ENCODE measurements around the gene IFNL2.
"Not testable (repeated sequence)": the region's sequence is repeated elsewhere in the genome, so short reads cannot be mapped to it uniquely, and the experiment has no call there.

IFNL2 gene

DNA sequence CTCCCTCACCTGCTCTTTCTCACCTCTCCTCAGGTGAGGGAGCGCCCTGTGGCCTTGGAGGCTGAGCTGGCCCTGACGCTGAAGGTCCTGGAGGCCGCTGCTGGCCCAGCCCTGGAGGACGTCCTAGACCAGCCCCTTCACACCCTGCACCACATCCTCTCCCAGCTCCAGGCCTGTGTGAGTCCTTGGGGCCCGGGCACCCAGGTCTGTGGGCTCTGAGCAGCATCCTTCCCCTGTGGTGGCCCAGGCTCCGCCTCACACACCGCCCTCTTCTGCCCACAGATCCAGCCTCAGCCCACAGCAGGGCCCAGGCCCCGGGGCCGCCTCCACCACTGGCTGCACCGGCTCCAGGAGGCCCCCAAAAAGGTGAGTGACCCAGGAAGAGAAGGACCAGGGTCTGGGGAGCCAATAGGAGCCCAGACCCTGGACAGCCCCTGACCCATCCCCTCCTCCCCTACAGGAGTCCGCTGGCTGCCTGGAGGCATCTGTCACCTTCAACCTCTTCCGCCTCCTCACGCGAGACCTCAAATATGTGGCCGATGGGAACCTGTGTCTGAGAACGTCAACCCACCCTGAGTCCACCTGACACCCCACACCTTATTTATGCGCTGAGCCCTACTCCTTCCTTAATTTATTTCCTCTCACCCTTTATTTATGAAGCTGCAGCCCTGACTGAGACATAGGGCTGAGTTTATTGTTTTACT is 29.9 kb downstream of the IFNL2 start:
- DNase-seq (ENCODE audit: low read depth) = peak; percentile 25

DNA sequence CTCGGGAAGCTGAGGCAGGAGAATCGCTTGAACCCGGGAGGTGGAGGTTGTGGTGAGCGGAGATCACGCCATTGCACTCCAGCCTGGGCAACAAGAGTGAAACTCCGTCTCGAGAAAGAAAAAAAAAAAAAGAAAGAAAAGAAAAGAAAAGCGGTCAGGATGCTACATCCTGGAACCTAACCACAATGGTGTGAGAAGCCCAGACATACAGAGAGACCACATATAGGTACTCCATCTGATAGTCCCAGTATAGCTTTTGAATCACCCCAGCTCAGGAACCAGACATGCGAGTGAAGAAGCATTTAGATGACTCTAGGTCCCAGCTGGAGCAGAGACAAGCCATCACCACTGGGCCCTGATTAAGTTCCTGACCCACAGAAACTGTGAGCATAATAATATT is 31.2 kb downstream of the IFNL2 start:
- DNase-seq (ENCODE audit: low read depth) = no peak

DNA sequence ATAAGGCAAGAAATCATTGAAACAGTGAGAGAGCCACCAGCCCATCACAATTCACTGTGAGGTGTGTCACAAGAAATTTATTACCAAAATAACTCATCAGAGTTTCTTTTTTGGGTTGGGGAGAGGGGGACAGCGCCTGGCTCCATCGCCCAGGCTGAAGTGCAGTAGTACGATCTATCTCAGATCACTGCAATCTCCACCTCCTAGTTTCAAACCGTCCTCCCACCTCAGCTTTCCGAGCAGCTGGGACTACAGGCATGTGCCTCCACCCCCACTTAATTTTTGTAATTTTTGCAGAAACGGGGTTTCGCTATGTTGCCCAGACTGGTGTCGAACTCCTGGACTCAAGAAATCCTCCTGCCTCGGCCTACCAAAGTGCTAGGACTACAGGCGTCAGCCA is 31.6 kb downstream of the IFNL2 start:
- no peak for DNase-seq (ENCODE audit: low read depth)

DNA sequence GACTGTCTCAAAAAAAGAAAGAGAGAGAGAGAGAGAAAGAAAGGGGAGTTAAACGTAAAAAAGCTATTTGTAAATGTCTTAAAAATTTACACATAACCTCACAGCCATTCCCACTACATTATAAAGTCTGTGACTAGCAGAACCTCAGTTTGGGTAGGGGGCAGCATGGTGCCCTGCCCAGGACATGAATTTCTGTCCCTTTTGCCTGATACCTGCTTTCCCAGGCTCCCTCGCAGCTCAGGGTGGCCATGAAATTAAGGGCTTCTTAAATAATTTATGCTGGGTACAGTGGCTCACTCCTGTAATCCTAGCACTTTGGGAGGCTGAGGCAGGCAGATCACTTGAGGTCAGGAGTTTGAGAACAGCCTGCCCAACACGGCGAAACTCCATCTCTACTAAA is 32.8 kb downstream of the IFNL2 start:
- no peak for DNase-seq (ENCODE audit: low read depth)

DNA sequence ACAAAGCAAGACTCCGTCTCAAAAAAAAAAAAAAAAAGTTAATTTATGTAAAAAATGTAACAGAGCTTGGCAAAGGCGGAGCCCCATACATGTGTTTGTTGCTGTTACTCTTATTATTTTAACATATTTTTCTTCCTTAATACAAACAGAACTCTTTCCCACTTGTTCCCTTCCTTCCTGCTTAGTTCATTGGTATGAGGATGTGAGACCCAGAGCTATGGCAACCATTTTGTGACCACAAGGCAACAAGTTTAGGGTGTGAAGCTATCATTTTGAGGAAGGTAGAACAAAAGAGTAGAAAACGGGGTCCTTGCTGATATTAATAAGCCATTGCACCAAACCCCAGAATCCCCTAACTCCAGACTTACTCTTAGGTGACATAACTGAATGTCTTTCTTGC is 33.4 kb downstream of the IFNL2 start:
- no peak for DNase-seq (ENCODE audit: low read depth)

DNA sequence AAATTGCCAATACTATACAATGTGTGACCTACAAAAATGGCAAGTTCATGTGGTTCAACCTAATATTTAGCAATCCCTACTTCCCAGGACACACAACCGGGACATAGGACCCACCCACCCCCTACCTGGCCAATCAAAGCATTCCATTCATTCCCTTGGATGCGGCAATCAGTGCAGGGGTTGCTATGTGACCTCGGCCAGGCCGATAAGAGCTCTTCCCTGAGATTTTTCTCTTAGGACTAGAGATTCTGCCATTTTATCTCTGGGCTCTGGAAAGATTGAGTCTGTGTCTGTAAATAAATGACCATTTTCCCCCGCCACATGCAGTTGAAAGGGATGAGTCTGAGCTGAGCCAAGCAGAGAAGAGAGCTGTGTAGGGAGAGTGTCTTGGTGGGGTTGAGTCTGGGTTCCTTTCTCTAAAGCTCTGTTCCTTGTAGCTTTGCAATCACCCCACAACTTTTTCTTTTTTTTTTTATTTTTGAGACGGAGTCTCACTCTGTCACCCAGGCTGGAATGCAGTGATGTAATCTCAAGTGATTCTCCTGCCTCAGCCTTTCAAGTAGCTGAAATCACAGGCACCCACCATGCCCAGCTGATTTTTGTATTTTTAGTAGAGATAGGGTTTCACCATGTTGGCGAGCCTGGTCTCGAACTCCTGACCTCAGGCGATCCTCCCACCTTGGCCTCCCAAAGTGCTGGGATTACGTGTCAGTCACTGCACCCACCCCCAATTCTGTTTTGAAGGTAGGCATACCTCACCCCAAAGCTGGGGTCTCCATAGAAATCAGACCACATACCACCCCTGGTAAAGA is 35.4 kb downstream of the IFNL2 start:
- DNase-seq (ENCODE audit: low read depth) = no peak

DNA sequence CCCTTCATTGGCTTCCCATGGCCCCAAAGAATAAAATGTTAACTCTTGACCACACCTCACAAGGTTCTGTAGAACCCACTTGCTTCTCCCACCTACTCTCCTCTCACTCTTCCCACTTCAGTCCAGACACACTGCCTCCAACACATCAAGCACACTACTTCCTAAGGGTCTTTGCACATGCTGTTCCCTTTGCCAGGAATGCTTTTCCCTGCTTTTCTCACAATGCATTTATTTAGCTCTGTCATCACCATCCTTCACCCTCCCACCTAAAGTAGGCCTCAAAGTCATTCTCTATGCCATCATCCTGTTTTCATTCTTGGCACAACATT is 36.0 kb downstream of the IFNL2 start:
- no peak for DNase-seq (ENCODE audit: low read depth)

DNA sequence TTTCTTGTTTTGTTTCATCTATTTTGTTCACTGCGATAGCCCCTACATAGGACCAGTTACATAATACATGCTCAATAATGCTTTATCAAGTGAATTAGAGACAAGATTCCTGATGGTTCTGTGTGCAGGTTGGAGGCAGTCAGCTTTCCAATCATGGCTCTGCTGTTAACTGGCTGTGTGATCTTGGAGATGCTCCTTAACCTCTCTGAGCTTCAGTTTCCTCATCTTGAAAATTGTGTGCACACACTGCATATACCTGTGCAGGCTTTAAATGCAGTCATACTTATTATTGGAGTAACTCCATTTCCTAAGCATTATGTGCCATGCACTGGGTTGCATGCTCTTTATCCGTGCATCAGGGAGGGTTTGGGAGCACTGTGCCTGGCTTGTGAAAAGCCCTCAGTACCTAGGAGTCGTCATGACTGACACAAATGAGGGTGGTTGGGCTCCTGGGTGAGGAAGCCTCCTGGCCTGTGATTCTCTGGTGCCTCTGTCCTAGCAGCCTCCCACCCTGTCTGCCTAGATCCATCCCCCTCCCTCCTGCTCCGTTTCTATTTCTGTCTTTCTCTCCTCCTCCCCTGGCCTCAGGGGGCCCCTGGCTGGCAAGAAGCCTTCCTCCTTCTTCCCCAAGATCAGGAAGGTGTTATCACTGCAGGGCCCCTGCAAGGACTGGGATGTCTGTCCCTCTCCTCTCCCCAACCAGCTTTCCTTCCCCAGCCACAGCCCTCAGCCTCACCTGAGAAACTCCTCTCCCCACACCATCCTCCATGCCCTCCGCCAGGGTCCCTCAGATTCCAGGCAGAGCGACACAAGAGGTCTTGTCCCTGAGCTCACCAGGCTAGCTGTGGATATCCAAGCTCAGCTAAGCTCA is 36.7 kb downstream of the IFNL2 start:
- DNase-seq (ENCODE audit: low read depth) = no peak

DNA sequence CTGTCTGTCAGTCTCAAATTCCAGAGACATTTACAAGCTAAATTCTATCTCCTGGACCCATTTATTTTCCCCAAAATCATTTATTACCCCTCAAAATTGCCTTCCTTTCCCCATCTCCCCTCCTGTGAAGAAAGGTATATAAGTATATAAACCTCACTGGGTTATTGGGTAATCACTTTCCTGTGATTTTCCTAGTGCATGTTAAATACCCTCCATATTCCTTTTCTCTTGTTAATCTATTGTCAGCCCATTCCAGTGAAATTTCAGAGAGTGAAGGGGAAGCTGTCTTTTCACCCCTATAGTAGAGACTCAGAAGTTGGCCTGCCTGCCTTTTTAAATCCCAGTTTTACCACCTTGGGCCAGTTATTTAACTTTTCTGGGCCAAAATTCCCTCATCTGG is 37.9 kb downstream of the IFNL2 start:
- no peak for DNase-seq (ENCODE audit: low read depth)

DNA sequence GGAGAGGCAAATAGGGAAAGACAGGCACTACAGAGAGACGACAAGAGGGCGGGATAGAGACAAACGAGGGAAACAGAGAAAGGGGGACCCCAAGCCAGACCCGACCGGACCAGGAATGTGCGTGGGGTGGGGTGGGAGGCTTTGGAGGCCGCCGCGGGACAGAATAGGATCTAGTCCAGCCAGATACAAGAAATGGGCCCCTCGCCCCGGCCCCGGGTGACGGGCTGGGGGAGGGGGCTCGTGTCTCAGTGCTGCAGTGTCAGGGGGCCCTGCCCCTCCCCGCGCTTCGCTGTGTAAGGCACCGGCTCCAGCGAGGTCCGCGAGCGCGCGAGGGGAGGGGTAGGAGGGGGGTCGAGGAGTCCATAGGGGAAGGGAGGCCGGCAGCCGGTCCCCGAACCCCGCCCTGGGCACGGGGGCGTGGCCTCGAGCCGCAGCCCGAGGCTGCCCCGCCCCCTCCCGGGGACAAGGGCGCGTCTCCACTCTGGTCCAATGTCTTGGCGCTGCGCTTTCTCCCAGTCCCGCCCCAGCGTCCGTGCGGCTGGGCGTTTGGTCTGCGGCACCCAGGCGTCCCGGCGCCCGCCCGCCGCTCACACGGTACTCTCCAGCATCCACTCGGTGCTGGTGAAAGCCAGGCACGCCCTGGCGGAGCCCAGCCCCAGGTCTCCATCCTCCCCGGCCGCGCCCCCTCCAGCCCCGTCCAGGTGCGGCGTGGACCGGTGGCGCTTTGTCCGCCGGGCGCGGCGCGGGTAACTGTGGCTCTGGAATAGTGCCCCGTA is 39.0 kb downstream of the IFNL2 start:
- DNase-seq (ENCODE audit: low read depth) = no peak

DNA sequence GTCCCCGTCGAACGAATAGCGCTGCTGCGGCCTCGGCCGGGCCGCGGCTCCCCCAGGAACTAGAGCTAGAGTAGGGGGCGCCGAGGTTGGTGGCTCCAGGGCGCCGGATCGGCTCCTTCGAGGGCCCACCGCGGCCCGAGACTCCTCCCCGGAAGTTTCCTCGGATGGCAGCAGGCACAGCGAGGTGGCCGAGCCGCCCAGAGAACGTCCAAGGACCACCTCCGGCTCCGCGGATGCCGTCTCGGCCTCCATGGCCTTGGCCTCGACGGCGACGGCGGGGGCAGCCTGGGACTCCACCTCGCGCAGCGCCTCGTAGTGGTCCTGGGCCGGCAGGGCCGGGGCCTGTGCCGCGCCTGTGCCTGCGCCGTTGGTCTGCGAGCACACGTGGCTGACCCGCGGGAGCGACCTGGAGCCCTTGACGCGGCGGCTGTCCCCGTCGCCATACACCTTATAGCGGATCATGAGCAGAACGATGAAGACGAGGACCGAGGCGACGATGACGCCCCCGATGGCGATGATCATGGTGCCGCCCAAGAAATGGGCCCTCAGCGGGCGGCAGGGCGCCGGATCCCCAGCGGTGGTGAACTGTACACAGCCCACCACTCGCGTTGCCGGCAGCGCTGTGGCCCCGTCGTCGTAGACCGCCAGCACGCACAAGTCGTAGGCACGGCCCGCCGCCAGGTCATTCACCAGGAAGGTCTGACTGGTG is 39.8 kb downstream of the IFNL2 start:
- no peak for DNase-seq (ENCODE audit: low read depth)

DNA sequence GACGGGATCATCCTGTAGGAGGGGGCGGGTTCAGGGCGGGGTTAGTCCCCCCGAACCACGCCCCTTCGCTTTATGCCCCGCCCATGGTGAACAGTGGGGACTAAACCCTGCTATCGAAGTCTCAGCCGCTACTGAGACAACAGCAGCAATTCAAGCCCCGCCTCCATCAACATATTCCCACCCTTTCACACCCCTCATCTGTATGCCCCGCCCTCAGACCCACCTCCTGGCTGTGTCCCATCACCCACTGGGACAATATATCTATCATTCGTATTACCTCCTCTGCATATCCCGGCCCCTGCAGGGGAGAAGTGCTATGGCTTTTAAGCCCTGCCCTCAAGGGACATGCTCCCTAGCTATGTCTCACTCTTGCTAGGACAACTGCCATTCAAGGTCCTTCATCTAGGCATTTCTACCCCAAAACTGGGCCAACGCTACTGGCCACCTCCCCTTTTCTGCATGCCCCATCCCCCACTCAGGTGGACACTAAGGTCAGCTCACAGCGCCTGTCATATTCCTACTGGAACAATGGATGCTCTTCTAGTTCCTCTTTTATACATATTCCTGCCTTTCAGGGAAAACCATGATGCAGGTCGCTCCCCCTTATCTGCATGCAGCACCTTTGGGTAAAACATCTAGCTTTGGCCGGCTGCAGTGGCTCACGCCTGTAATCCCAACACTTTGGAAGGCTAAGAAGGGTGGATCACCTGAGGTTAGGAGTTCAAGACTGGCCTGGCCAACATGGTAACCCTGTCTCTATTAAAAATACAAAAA is 40.5 kb downstream of the IFNL2 start:
- DNase-seq (ENCODE audit: low read depth) = no peak

DNA sequence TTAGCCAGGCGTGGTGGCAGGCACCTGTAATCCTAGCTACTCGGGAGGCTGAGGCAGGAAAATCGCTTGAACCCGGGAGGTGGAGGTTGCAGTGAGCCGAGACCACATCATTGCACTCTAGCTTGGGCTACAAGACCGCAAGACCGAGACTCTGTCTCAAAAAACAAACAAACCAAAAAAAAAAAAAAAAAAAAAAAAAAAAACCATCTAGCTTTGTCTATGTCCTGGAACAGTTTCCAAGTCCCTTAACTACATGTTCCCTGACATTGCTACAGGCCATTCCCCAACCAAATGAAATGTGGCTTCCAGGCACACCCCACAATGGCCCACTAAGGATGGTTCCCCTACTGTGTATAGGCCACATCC is 41.1 kb downstream of the IFNL2 start:
- not testable (repeated sequence) for DNase-seq (ENCODE audit: low read depth)

DNA sequence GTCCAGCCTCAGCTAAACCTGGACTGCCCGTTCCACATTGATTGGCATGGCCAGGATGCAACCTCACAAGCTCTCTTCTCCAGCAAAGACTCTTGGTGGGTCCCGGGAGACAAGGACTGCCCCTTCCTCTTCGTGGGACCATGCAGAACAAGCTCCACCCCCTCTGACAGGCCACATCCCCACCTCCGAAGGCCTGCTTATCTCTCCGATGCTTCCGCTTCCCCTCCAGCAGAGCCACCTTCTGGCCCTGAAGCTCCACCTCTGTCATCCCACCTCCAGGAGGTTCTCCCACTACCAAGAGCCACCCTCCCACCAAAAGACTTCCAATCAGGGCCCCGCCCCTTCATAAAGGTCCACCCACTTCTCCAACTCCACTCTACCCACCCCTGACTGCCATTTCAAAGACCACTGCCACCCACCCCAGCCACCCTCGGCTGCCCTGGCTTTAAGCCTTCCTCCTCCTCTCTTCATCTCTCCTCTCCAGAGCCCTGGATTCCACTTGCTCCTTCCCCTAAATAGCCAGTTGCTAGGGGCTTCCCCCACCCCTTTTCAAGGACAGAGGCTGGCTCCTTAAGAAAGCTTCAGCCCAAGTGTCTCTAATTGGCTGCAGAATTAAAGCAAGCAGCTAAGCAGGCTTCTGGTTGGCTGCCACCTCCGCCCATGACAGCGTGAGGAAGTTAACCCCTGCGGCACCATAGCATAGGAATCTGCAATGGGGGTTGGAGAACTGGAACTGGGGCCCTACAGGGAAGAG is 42.5 kb downstream of the IFNL2 start:
- DNase-seq (ENCODE audit: low read depth) = no peak

DNA sequence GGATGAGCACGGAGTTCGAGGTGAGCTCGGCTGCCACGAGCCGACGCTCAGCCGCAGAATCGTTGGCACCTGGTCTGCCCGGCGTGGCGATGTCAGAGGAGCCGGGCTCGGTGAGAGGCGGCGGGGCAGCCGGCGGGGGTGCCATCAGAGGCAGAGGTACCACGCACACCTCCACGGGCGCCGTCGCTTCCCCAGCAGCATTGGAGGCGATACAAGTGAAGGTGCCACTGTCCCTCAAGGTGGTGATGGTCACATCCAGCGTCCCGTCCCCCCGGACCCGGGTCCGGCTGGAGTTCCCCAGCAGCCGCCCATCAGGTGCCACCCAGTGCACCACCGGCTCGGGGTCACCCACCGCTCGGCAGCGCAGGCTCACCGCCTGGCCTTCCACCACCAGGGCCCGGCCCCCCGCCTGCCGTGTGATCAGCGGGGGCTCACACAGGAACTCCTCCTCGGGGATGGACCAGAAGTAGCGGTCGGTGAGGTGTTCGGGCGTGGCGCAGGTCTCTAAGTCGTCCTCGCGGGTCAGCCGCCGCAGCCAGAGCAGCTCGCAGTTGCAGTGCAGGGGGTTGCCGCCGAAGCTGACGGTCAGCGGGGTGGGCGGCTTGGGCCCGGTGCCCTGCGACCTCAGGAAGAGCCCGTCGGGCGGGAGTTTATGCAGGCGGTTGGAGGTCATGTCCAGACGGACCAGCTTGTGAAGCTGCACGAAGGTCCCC is 46.0 kb downstream of the IFNL2 start:
- no peak for DNase-seq (ENCODE audit: low read depth)

DNA sequence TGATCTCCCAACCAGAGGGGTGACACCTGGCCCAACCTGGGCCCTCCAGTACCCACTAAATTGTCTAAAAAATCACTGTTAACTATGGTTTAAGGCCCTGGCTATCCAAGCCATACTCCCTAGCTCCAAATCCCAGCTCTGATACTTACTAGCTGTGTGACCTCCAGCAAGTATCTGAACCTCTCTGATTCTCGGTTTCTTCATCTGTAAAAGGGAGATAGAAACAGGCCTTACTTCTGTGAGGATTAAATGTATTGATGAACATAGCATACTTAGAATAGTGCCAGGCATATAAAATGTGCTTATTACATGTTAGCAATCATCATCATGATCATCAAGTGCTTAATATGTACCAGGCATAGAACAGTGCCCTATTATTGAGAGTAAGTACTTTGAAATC is 47.7 kb downstream of the IFNL2 start:
- no peak for DNase-seq (ENCODE audit: low read depth)

DNA sequence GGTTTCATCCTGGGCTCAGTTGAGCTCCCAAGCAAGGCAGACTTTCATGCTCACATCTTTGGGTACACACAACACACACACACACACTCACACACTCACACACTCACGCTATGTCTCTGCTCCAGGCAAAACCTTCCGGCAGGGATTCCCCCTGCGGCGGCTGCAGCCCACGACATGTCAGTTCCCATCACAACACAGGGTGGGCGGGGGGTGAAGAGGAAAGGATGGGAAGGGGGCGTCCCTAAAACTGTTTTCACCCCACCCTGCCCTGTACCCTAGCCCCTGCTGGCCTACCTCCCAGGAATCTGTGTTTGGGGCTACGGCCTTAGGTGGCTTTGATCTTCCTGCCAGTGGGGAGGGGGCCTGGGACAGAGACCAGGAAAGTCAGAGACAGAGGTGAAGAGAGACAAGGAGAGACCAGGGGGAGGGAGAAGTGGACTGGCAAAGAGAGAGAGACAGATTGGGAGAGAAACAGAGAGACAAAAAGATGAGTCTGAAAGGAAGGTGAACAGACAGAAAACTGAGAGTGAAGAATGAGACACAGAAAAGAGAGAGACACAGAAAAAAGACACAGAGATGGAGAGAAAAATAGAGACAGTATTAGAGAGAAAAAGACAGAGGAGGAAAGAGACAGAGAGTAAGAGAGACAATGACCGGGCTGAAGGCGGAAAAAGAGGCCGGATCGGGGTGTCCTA is 48.6 kb downstream of the IFNL2 start:
- no peak for DNase-seq (ENCODE audit: low read depth)

DNA sequence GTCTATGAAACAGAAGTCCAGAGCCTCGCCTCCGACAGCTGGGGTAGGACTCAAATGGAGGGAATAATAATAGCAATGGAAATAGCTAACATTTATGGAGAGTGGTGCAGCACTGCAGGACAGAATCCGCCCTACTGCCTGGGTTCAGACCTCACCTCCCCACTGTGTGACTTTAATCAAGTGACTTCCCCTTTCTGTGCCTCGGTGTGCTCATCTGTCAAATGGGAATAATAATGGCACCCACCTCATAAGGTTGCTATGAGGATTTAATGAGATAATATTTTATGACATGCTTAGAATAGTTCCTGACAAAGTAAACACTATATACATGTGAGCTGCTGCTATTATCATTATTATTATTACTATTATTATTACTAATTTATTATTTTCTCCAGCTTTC is 49.3 kb downstream of the IFNL2 start:
- DNase-seq (ENCODE audit: low read depth) = no peak

DNA sequence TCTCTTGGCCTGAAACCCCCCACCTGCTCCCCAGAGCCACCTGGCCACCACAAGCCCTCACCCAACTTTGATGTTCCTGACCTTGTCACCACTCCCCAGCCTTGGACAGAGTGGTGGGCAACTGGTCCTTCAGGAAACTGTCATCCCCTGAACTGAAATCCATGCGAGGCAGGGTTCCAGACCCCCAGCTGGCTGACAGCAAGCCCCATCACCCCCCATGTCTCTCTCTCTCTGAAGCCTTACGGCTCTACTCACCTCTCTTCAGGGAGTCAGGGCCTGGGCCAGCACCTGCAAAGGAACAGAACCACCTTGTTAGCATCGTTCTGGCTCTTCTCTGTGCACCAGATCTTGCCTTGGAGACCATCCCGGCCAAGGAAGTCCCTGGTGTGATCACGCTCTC is 49.9 kb downstream of the IFNL2 start:
- DNase-seq (ENCODE audit: low read depth) = no peak
